ENCODE measurements around the gene AGPAT3. TPM values are rescaled to one million over a fixed set of nuclear protein-coding genes. Genes with fewer than 3 reads are reported as not detected.

The AGPAT3 gene
- total RNA-seq, 1 experiment from 2014 or later, result 13.0 TPM

- no peak for TF ChIP-seq CTCF (conservative IDR thresholded peaks at IDR 0.05)
- Histone ChIP-seq H3K14ac (ENCODE audit: insufficient read depth, low read length) (no peak overlapping the region), H4K91ac (ENCODE audit: insufficient read length, low read depth, low read length) (no peak overlapping the region), H3K27me3 (ENCODE audit: insufficient read depth, low read length) (no peaks in the 10 kb centered on the region), H4K8ac (replicated peaks; ENCODE audit: insufficient read length, low read depth, low read length) (no peak overlapping the region), H2BK120ac (ENCODE audit: low read depth, low read length, poor library complexity, severe bottlenecking) (no peak overlapping the region), H3K79me1 (ENCODE audit: insufficient read depth, low read depth, low read length, poor library complexity, severe bottlenecking) (no peaks in the 10 kb centered on the region), H4K20me1 (ENCODE audit: control insufficient read depth, insufficient read depth, insufficient read length) (no peaks in the 10 kb centered on the region), H2AK5ac (ENCODE audit: insufficient read length, low read length) (no peak overlapping the region), H3K23ac (ENCODE audit: insufficient read length, low read depth, low read length) (no peak overlapping the region), H2BK5ac (ENCODE audit: insufficient read length, low read length) (no peak overlapping the region), H3K9ac (ENCODE audit: extremely low read depth, insufficient read length, low read length) (no peak overlapping the region), H3K4ac (ENCODE audit: low read depth, low read length) (no peak overlapping the region), H3K4me1 (ENCODE audit: insufficient read depth, low read length) (no peaks in the 10 kb centered on the region), H3K4me2 (ENCODE audit: insufficient read depth, insufficient read length, low read length) (no peak overlapping the region), H3K18ac (ENCODE audit: insufficient read length, low read depth, low read length) (no peak overlapping the region), H3K56ac (ENCODE audit: insufficient read length, low read depth, low read length) (no peak overlapping the region), H2BK12ac (ENCODE audit: insufficient read length, low read depth, low read length) (no peak overlapping the region), H4K5ac (ENCODE audit: insufficient read length, low read depth, low read length) (no peak overlapping the region), H3K23me2 (ENCODE audit: insufficient read length, low read depth, low read length, poor library complexity, severe bottlenecking) (no peaks in the 10 kb centered on the region), H3K27ac (ENCODE audit: insufficient read length, low read depth, low read length) (no peak overlapping the region), H2BK15ac (ENCODE audit: low read depth, low read length) (no peak overlapping the region), H2AFZ (ENCODE audit: low read length) (no peak overlapping the region), H3T11ph (ENCODE audit: low read length) (no peak overlapping the region), H2BK20ac (ENCODE audit: low read depth, low read length, poor library complexity, severe bottlenecking) (no peak overlapping the region), H3K79me2 (ENCODE audit: insufficient read depth, low read length) (no peaks in the 10 kb centered on the region), H3K9me3 (ENCODE audit: control insufficient read depth, low read depth, low read length) (no peaks in the 10 kb centered on the region)
- H3K27me3 Mint-ChIP-seq (ENCODE audit: low read depth), result peaks cover 4% of the 10 kb centered on the region
- no peak overlapping the region for H3K27ac Mint-ChIP-seq
- H3K4me3 Mint-ChIP-seq, result no peak overlapping the region
- peaks cover 8% of the 10 kb centered on the region in 2 experiments for H3K4me1 Mint-ChIP-seq
- no peaks in the 10 kb centered on the region; a peak in 1 of 7 replicates for H3K36me3 Mint-ChIP-seq (ENCODE audit: insufficient read depth in 1 of 3, low read depth in 3 of 3)
- DNase-seq, result no peak
- peaks cover 2% of the 10 kb centered on the region in 2 experiments; a peak in 1 of 5 replicates for H3K9me3 Mint-ChIP-seq
- WGBS (ENCODE audit: extremely low coverage, insufficient read length, low lambda C conversion rate), result no CpG with 5 or more reads among the region's 18 CpGs
Observed at GRCh38 chr21:43827015-43827611, 37.9 kb upstream of the AGPAT3 start.
